Uterus (tissue), 4 donors: ENCODE measurements around the gene FCHO2. TPM values are rescaled to one million over a fixed set of nuclear protein-coding genes. Genes with fewer than 3 reads are reported as not detected.
A peak's percentile ranks its signal among the peaks of the same experiment; 100 is the strongest.

ENCODE experiments used
- DNase-seq, 2 donors: peaks; one replicate each; pipeline ENCODE4 v3.0.0-alpha.2; 2019 to 2020
- H3K27ac ChIP-seq, 2 donors: fragments of 200-600 bp; sonication (generic); 1 replicate in 1 of 2; 2 replicates in 1 of 2; pipeline ENCODE4 v1.5.1; 2016 to 2018
- H3K27me3 ChIP-seq, 2 donors: fragments of 200-600 bp; sonication (generic); one replicate each; pipeline ENCODE4 v1.5.1; 2018 to 2019; ENCODE audit warnings: control low read depth in 1 of 2
- H3K36me3 ChIP-seq, 2 donors: fragments of 200-600 bp; sonication (generic); one replicate each; pipeline ENCODE4 v1.5.1; 2019; ENCODE audit warnings: control low read depth in 1 of 2
- H3K4me1 ChIP-seq, 2 donors: fragments of 200-600 bp; sonication (generic); one replicate each; pipeline ENCODE4 v1.5.1; 2018 to 2019; ENCODE audit warnings: control low read depth in 1 of 2
- H3K4me3 ChIP-seq, 2 donors: fragments of 200-600 bp; sonication (generic); 1 replicate in 1 of 2; 2 replicates in 1 of 2; pipeline ENCODE4 v1.5.1; 2018 to 2019; ENCODE audit warnings: mild to moderate bottlenecking in 1 of 2
- H3K9me3 ChIP-seq, 2 donors: fragments of 200-600 bp; sonication (generic); one replicate each; pipeline ENCODE4 v1.5.1; 2019; ENCODE audit warnings: control low read depth in 1 of 2
- CTCF ChIP-seq, 4 experiments: fragments of 200-600 bp in 2 of 4; fragments of 450-650 bp in 2 of 4; sonication (generic) in 2 of 4; IDR thresholded peaks; one replicate each; pipeline ENCODE4 v1.5.1; 2016 to 2019; ENCODE audit warnings: antibody characterized with exemption in 4 of 4, mild to moderate bottlenecking in 2 of 4, moderate library complexity in 1 of 4
- POLR2A ChIP-seq, 2 donors: fragments of 450-650 bp; IDR thresholded peaks; one replicate each; pipeline ENCODE4 v1.6.1; 2016; ENCODE audit warnings: antibody characterized with exemption in 2 of 2, mild to moderate bottlenecking in 1 of 2, moderate library complexity in 1 of 2
- intact Hi-C: fragments of 100-400 bp; cut with DNase I; formaldehyde crosslinking; loops from one replicate; pipeline ENCODE4 v1.15.1; 2023; ENCODE audit warnings: low total_unique reads
- total RNA-seq, 4 donors: library from RNA; depleted of rRNA in 3 of 4; stranded (reverse); fragments of >200 nt in 3 of 4; gene quantifications; one replicate each; pipeline versions ENCODE4 v1.1.0 to v1.2.4, GENCODE V29; 2014 to 2023
- donor health status: DM: yes; HTN: yes; CAD: no.

The FCHO2 gene
- total RNA-seq, 4 donors from 2014 or later: 26.8 to 141 (median 57.2) TPM

- Histone ChIP-seq H3K4me3 (no peak overlapping the region), H3K9me3 (no peaks in the 10 kb centered on the region), H3K4me1 (no peaks in the 10 kb centered on the region), H3K36me3 (no peaks in the 10 kb centered on the region), H3K27ac (no peak overlapping the region), H3K27me3 (no peaks in the 10 kb centered on the region)
- intact Hi-C loops: no loop called here
- TF ChIP-seq POLR2A (IDR thresholded peaks at IDR 0.05) (no peak), CTCF (IDR thresholded peaks at IDR 0.05) (no peak)
- no peak for DNase-seq
These were observed 75.2 kb downstream of the FCHO2 start for GRCh38 chr5:73030995-73031394.

GRCh38 chr5:73031839-73032238 is 76.0 kb downstream of the FCHO2 start:
- H3K27ac ChIP-seq: no peak overlapping the region
- intact Hi-C loops: no loop called here
- H3K4me1 ChIP-seq: no peaks in the 10 kb centered on the region
- DNase-seq: peak in 1 of 2 donors; percentile 20
- H3K9me3 ChIP-seq: no peaks in the 10 kb centered on the region
- H3K36me3 ChIP-seq: no peaks in the 10 kb centered on the region
- H3K4me3 ChIP-seq: no peak overlapping the region
- no peak for TF ChIP-seq CTCF (IDR thresholded peaks at IDR 0.05)
- TF ChIP-seq POLR2A (IDR thresholded peaks at IDR 0.05): no peak
- no peaks in the 10 kb centered on the region for H3K27me3 ChIP-seq

- no peaks in the 10 kb centered on the region for H3K9me3 ChIP-seq
- intact Hi-C loops: no loop called here
- H3K4me1 ChIP-seq: no peaks in the 10 kb centered on the region
- DNase-seq: no peak
- H3K36me3 ChIP-seq: no peaks in the 10 kb centered on the region
- H3K4me3 ChIP-seq: no peak overlapping the region
- H3K27me3 ChIP-seq: no peaks in the 10 kb centered on the region
- TF ChIP-seq CTCF (IDR thresholded peaks at IDR 0.05): no peak
- TF ChIP-seq POLR2A (IDR thresholded peaks at IDR 0.05): no peak
- H3K27ac ChIP-seq: no peak overlapping the region
These were observed 76.8 kb downstream of the FCHO2 start for GRCh38 chr5:73032635-73033034.

GRCh38 chr5:73037545-73037944 is 81.7 kb downstream of the FCHO2 start:
- Histone ChIP-seq H3K4me1 (no peaks in the 10 kb centered on the region), H3K36me3 (peaks cover 0 to 3% of the 10 kb centered on the region in 2 donors), H3K9me3 (no peaks in the 10 kb centered on the region), H3K27ac (no peak overlapping the region), H3K27me3 (no peaks in the 10 kb centered on the region), H3K4me3 (no peak overlapping the region)
- intact Hi-C loops: no loop called here
- TF ChIP-seq POLR2A (IDR thresholded peaks at IDR 0.05) (no peak), CTCF (IDR thresholded peaks at IDR 0.05) (no peak)
- no peak for DNase-seq

GRCh38 chr5:73039082-73039481 is 83.2 kb downstream of the FCHO2 start:
- no peaks in the 10 kb centered on the region for H3K4me1 ChIP-seq
- DNase-seq: no peak
- no peaks in the 10 kb centered on the region for H3K27me3 ChIP-seq
- TF ChIP-seq CTCF (IDR thresholded peaks at IDR 0.05): no peak
- no peak for TF ChIP-seq POLR2A (IDR thresholded peaks at IDR 0.05)
- no peaks in the 10 kb centered on the region for H3K9me3 ChIP-seq
- no peak overlapping the region for H3K4me3 ChIP-seq
- H3K36me3 ChIP-seq: peaks cover 0 to 3% of the 10 kb centered on the region in 2 donors
- intact Hi-C loops: no loop called here
- no peak overlapping the region for H3K27ac ChIP-seq
